ENCODE data around the gene CTBP2. TPM values are rescaled to one million over a fixed set of nuclear protein-coding genes. Genes with fewer than 3 reads are reported as not detected.

Gene CTBP2
- total RNA-seq, 4 donors from 2014 or later, result 65.9 to 129 (median 71.2) TPM

DNA sequence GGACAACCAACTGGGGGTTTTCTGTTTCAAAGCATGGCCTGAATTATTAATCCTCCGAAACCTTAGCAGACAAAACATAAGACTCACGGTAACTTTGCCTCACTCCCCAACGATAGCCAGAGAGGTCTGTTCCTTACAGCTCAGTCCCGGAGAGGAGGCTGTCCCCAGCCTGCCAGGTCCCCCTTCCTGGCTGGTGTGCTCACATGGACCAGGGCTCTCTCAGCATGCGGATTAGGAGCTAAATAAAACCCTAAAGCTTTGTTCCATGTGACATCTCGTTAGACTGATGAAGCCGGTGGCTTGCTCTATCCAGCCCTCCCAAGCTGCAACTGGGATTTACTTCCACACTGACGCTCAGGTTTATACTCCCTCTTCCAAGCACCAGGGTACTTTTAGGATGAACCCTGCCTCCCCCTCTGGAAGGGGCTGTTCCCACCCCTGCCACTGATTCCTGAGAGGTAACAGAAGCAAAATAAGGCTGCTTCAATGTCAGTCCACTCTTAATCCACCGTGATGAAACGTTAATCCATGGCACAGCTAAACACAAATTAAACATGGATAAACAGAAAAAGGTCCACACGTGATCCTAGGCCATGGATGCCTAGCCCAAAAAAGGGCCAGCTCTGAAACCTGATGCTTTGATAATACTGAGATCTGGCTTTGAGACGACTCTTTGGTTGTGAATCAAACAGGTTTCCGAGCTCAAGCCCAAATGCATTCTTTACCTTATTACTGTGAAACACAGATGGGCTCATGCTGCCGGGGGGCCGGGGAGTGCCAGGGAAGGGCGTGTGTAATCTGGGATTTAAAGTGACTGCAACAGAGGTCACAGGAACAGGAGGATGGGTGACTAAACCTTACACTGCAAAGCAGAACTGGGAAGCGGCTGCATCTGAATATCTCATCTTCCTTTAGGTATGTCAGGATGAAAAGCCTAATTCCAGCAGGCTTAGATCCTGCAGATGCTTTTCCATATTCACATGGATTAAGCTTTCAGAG, 132.2 kb downstream of the CTBP2 start:
- intact Hi-C loops (cut with DNase I; ENCODE audit: low total_unique reads), result no loop called here
- DNase-seq, result no peak
- TF ChIP-seq, protein P1, sequence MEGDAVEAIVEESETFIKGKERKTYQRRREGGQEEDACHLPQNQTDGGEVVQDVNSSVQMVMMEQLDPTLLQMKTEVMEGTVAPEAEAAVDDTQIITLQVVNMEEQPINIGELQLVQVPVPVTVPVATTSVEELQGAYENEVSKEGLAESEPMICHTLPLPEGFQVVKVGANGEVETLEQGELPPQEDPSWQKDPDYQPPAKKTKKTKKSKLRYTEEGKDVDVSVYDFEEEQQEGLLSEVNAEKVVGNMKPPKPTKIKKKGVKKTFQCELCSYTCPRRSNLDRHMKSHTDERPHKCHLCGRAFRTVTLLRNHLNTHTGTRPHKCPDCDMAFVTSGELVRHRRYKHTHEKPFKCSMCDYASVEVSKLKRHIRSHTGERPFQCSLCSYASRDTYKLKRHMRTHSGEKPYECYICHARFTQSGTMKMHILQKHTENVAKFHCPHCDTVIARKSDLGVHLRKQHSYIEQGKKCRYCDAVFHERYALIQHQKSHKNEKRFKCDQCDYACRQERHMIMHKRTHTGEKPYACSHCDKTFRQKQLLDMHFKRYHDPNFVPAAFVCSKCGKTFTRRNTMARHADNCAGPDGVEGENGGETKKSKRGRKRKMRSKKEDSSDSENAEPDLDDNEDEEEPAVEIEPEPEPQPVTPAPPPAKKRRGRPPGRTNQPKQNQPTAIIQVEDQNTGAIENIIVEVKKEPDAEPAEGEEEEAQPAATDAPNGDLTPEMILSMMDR (IDR thresholded peaks at IDR 0.05), result no peak
- TF ChIP-seq POLR2A (IDR thresholded peaks at IDR 0.05), result no peak
- H3K36me3 ChIP-seq, result no peaks in the 10 kb centered on the region
- no peak overlapping the region for H3K4me3 ChIP-seq
- no peaks in the 10 kb centered on the region for H3K27me3 ChIP-seq
- no peak overlapping the region for H3K27ac ChIP-seq
- no peaks in the 10 kb centered on the region for H3K4me1 ChIP-seq
- no peaks in the 10 kb centered on the region for H3K9me3 ChIP-seq

DNA sequence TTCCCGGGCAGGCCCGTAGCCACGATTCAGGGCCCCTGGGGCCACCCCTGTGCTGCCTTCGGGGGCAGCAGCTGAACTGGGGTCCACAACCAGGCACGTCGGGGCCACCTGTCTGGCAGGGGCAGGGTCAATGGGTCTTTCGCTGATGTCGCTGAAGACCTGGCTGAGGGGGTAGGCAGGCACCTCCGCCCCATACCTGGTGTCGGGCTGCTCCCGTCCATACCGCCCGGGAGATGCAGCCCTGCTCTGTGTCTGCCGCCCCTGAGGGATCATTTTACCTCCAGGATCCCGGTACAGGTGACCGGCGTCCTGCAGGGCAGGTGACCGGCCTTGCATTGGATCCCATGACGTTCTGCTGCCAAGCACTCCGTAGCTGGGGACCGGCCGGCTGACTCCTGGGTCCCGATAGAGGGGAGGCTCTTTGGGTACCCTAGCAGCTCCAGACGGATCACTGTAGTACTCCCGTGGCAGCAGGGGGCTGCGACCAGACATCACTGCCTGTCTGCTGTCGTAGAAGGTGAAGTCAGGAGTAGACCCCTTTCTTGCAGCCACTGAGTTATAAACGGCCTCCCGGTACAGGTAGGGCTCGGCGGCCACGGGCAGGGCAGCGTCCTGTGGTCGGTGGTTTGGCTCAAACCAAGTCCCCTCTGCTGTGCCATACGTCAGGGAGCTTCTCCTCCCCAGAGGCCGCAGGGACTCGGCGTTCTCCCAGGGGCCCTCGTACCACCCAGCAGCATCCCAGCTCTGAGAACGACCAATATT, 133.2 kb downstream of the CTBP2 start:
- Histone ChIP-seq H3K27ac (no peak overlapping the region), H3K27me3 (no peaks in the 10 kb centered on the region), H3K36me3 (no peaks in the 10 kb centered on the region), H3K4me1 (no peaks in the 10 kb centered on the region), H3K9me3 (no peaks in the 10 kb centered on the region), H3K4me3 (no peak overlapping the region)
- intact Hi-C loops (cut with DNase I; ENCODE audit: low total_unique reads), result no loop called here
- no peak for TF ChIP-seq POLR2A (IDR thresholded peaks at IDR 0.05)
- TF ChIP-seq, protein P1 (IDR thresholded peaks at IDR 0.05), result no peak
- DNase-seq, result no peak

DNA sequence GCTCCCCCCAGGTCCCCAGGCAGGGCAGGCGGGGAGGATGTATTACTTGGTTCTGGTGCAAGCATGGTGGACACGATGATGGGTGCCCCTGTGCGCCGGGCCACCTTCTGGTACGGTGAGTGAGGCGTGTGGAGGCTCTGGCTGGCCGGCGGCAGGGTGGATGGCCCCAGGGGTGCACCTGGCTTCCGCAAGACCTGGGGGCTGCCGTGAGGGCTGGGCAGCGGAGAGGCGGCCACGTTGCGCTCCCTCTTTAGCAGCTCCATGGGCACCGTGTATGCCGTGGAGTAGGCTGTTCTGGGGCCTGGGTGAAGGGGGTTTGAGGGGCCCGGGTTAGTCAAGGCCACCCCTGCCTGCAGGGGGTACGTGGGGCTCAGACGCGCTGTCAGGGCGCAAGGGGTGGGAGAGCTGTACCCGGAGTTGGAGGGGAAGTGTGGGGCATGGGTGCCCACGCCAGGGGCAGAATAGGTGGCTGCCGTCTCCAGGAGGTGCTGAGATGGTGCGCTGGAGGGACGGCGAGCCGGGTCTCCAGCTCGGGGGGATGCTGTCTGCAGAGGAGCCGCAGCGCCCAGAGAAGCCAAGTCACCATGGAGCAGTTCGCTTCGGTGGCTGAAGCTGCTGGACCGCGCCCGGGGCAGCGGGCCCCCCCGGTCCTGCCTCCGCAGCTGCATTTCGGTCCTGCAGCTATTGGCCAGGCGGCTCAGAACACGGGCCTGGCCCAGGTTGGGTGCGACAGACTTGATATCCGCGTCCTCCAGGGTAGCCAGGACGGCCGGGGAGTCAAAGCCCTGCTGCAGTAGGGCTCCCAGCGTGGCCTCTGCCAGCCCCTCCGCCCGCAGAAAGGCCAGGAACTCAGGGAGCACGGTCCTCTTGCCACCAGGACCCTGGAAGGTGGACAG, 134.1 kb downstream of the CTBP2 start:
- intact Hi-C loops (cut with DNase I; ENCODE audit: low total_unique reads), result no loop called here
- Histone ChIP-seq H3K27ac (no peak overlapping the region), H3K4me3 (no peak overlapping the region), H3K4me1 (no peaks in the 10 kb centered on the region), H3K27me3 (no peaks in the 10 kb centered on the region), H3K9me3 (no peaks in the 10 kb centered on the region), H3K36me3 (no peaks in the 10 kb centered on the region)
- no peak for DNase-seq
- TF ChIP-seq POLR2A (IDR thresholded peaks at IDR 0.05), result no peak
- TF ChIP-seq, protein P1 (IDR thresholded peaks at IDR 0.05), result no peak

DNA sequence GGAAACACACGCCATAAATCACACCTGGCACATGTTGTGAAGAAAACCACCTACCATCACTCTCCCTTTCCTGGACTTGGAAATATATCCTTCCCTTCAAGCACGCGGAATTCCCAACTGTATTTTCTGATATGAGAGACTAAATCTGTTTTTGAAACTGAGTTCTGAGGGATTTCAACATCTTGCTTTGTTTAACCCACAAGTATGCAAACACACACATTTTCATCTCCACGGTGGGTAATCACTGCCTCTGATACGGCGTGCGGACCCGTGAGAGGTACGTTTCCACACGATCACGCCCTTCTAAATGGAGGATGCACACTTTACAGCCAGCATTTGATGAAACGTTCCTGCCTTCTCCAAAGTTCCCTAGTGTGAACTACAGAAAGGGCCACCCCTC, 135.0 kb downstream of the CTBP2 start:
- Histone ChIP-seq H3K9me3 (no peaks in the 10 kb centered on the region), H3K36me3 (no peaks in the 10 kb centered on the region), H3K27ac (no peak overlapping the region), H3K27me3 (no peaks in the 10 kb centered on the region), H3K4me3 (no peak overlapping the region), H3K4me1 (no peaks in the 10 kb centered on the region)
- intact Hi-C loops (cut with DNase I; ENCODE audit: low total_unique reads), result no loop called here
- TF ChIP-seq, protein P1 (IDR thresholded peaks at IDR 0.05), result no peak
- TF ChIP-seq POLR2A (IDR thresholded peaks at IDR 0.05), result no peak
- DNase-seq, result no peak
